ENCODE results near the gene BIRC3. TPM values are rescaled to one million over a fixed set of nuclear protein-coding genes. Genes with fewer than 3 reads are reported as not detected.
A peak's percentile ranks its signal among the peaks of the same experiment; 100 is the strongest.

BIRC3 gene
- total RNA-seq, result 100 to 1,000 TPM in 2 of 4 donors, 10 to 100 TPM in 2; 33.8 to 160 (median 92.3) TPM

- peak; percentile 90 to 97 (median 95) for DNase-seq
Observed at GRCh38 chr11:102317099-102317767, at the start of gene BIRC3. TSS of gene BIRC3 (plus strand) at chr11:102317484. CDS start at chr11:102324510, 7,026 bp downstream.

GRCh38 chr11:102267609-102268008, 49.7 kb upstream of the BIRC3 start:
- H3K36me3 ChIP-seq, result no peaks in the 10 kb centered on the region
- H3K9me3 ChIP-seq, result no peaks in the 10 kb centered on the region
- H3K4me1 ChIP-seq, result peaks cover 0 to 15% (median 6%) of the 10 kb centered on the region in 4 donors
- peak overlapping the region in 3 of 4 donors; percentile 24 to 55 (median 45) for H3K4me3 ChIP-seq
- DNase-seq, result peak in 1 of 3 donors; percentile 54
- H3K27me3 ChIP-seq, result no peaks in the 10 kb centered on the region
- peak overlapping the region in 3 of 4 donors; percentile 45 to 90 (median 74) for H3K27ac ChIP-seq
- TF ChIP-seq CTCF (IDR thresholded peaks at IDR 0.05), result no peak
- peak; percentile 45 to 51 for TF ChIP-seq POLR2A (IDR thresholded peaks at IDR 0.05)

More at GRCh38 chr11:102317099-102317767, at the start of gene BIRC3:
- no peaks in the 10 kb centered on the region for H3K9me3 ChIP-seq
- TF ChIP-seq CTCF (IDR thresholded peaks at IDR 0.05) (peak; percentile 14 to 60 (median 40)), POLR2A (IDR thresholded peaks at IDR 0.05) (peak; percentile 69 to 88)
- H3K27me3 ChIP-seq, result no peaks in the 10 kb centered on the region
- H3K4me3 ChIP-seq, result peak within 1 kb of the TSS; percentile 55 to 71 (median 62)
- peak within 1 kb of the TSS; percentile 84 to 90 (median 87) for H3K27ac ChIP-seq
- H3K36me3 ChIP-seq, result no peaks in the 10 kb centered on the region
- peaks cover 0 to 45% (median 8%) of the 10 kb centered on the region in 4 donors for H3K4me1 ChIP-seq

GRCh38 chr11:102268083-102268984, 49.0 kb upstream of the BIRC3 start:
- Histone ChIP-seq H3K27ac (peak overlapping the region; percentile 31 to 90 (median 60)), H3K36me3 (no peaks in the 10 kb centered on the region), H3K27me3 (no peaks in the 10 kb centered on the region), H3K4me3 (peak overlapping the region; percentile 24 to 55 (median 37)), H3K9me3 (no peaks in the 10 kb centered on the region), H3K4me1 (peaks cover 0 to 15% (median 6%) of the 10 kb centered on the region in 4 donors)
- peak; percentile 81 to 96 (median 95) for DNase-seq
- TF ChIP-seq POLR2A (IDR thresholded peaks at IDR 0.05), result peak; percentile 33 to 50
- peak in 4 of 6 experiments; percentile 44 to 73 (median 54) for TF ChIP-seq CTCF (IDR thresholded peaks at IDR 0.05)

- Histone ChIP-seq H3K36me3 (no peaks in the 10 kb centered on the region), H3K9me3 (no peaks in the 10 kb centered on the region), H3K4me3 (peak overlapping the region; percentile 24 to 55 (median 37)), H3K27me3 (no peaks in the 10 kb centered on the region), H3K27ac (peak overlapping the region in 3 of 4 donors; percentile 50 to 90 (median 74)), H3K4me1 (peaks cover 0 to 15% (median 6%) of the 10 kb centered on the region in 4 donors)
- no peak for TF ChIP-seq POLR2A (IDR thresholded peaks at IDR 0.05)
- TF ChIP-seq CTCF (IDR thresholded peaks at IDR 0.05), result no peak
- no peak for DNase-seq
Observed at GRCh38 chr11:102268985-102269470, 48.3 kb upstream of the BIRC3 start.

- no peak for DNase-seq
- TF ChIP-seq CTCF (IDR thresholded peaks at IDR 0.05) (no peak), POLR2A (IDR thresholded peaks at IDR 0.05) (no peak)
- no peak overlapping the region for H3K4me3 ChIP-seq
- H3K27me3 ChIP-seq, result no peaks in the 10 kb centered on the region
- H3K27ac ChIP-seq, result peak overlapping the region in 2 of 4 donors; percentile 64 to 74
- peaks cover 0 to 15% (median 6%) of the 10 kb centered on the region in 4 donors for H3K4me1 ChIP-seq
- H3K36me3 ChIP-seq, result no peaks in the 10 kb centered on the region
- H3K9me3 ChIP-seq, result no peaks in the 10 kb centered on the region
Observed at GRCh38 chr11:102269927-102270326, 47.4 kb upstream of the BIRC3 start.
